GM19035 (cell line): ENCODE measurements around the gene RHOA.
"Not testable (repeated sequence)": the region's sequence is repeated elsewhere in the genome, so short reads cannot be mapped to it uniquely, and the experiment has no call there.

Source experiments
- ATAC-seq: cut with Tn5 transposase; IDR thresholded peaks from one replicate; pipeline ENCODE4 v1.9.1; 2021; ENCODE audit not compliant: unreplicated experiment

RHOA gene

DNA sequence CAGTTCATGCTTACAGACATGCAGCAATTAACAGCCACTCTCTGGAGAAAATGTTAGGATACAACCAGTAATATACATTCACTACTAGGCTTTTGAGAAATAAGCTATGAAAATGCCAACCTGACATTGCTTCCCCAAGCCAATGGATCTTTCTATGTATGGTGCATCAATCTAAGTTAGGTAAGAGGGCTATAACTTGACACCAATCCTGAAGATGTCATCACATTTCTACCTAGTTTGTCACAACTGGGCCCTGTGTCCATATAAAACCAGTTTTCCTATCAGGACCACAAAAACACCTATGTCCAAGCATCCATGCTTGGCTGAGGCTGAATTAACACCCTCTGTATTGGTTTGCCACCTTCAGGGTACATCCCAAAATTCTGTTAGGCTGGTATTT lies 39.8 kb downstream of the RHOA start:
- no peak for ATAC-seq

DNA sequence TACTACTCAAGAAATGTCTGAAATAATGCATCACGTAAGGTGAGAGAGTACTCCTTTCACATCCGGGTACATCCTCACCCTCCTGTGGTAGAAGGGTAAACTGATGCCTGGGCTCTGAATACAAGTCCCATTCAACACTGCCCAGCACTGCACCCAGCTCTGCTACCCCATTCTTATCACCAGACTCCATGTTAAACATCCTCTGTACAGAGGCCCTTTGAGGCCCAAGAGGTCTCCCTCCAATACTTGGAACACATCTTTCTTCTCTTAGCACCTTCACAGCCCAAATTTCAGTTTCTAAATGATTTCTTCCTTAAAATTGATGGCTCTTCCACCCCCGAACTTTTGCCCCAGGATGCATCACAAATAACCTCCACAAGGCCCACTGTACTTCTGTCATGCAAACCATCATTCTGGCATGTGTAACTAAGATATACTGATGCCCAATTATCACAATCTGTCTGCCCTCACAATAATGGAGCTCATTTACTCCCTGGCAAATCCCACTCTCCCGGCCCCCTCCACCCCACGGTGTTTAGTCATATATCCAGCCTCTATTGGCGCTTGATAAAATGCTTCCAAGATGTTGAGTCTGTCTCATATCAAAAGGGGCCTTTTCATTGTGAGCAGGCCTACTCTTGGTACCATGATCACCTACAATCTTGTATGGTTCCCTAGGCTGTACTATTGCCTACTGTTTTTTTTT lies 41.0 kb downstream of the RHOA start:
- no peak for ATAC-seq

DNA sequence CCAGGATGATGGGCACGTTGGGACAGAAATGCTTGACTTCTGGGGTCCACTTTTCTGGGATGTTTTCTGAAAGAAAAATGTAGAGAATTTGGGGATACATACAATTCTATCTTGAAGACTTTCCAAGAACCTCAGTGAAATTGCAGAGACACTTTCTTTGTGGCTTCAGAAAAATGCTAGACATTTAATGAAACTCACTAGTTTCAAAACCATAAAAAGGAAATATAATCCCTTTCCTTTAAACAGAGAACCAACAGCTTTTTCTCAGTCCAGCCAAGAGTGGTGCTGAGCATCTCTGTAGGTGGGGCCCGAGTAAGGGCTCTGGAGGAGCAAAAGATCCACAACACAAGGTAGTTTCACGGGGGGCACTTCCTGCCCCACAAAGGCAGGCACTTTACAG lies 49.2 kb downstream of the RHOA start:
- no peak for ATAC-seq

DNA sequence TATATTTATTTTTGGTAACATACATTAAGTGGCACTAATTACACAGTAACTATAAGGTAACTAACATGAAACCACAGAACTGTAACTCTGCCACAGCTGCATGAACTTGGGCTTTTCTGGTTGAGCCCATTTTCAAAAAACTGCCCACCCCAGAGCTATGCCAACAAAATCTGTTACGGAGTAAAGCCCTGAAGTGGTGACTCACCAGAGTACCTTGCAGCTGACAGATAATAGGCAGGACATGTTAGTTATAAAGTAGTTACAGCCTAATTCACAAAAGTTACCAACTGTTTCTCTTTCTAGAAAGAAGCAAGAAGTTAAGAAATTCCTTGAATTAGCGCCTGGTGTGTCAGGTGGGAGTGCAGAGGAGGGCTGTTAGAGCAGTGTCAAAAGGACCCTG lies 52.2 kb downstream of the RHOA start:
- ATAC-seq, result no peak

DNA sequence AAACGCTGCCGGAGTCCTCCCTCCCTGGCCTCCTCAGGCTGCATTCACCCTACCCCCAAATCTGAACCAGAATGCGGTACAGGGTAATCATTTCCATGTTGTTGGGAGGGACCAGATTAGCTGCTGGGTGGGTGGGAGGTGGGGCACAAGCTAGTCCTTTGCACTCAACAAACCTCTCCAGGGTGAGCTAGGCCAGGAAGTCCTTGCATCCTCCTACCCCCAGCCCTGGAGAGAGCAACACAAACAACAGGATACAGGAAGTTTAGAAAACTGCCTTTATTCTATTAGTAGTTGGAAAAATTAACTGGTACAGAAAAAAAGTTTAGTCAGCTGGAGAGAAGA lies 52.9 kb downstream of the RHOA start:
- ATAC-seq, result peak; percentile 2

DNA sequence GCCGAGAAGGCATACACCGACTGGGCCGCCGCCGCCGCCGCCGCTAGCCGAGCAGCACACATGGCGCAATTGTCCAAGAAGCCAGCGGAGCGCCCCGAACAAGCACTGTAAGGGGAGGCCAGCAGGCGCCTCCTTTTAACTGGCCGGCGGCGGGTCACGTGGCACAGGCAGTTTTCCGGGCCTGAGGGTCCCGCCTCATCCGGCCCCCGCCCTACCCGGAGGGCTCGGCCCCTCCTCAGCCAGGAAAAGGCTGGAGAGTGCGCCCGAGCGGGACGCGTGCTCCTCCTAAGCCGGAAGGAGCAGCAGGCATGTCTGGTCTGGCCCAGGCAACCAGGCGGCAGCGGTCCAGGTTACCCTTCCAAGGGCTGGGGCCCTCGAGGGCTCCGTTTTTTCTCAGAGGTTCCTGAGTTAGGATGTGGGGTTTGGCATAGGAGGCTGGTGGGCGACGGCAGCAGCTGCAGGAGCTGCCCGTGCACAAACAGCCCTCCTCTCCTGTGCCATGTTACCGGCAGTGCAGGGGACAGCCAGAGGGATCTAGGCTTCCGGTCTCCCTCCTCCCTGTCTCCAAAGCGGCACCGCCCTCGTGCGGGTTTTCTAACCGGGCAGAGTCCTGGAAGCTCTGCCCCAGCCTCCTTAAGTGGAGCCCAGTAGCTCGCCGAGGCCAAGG lies 53.4 kb downstream of the RHOA start, which contains the start of gene GPX1:
Gene GPX1 (minus strand): TSS at position 137 of the 667 bp plus-strand sequence. CDS start 75 bp downstream, at position 62.
- ATAC-seq, result peak; percentile 86

DNA sequence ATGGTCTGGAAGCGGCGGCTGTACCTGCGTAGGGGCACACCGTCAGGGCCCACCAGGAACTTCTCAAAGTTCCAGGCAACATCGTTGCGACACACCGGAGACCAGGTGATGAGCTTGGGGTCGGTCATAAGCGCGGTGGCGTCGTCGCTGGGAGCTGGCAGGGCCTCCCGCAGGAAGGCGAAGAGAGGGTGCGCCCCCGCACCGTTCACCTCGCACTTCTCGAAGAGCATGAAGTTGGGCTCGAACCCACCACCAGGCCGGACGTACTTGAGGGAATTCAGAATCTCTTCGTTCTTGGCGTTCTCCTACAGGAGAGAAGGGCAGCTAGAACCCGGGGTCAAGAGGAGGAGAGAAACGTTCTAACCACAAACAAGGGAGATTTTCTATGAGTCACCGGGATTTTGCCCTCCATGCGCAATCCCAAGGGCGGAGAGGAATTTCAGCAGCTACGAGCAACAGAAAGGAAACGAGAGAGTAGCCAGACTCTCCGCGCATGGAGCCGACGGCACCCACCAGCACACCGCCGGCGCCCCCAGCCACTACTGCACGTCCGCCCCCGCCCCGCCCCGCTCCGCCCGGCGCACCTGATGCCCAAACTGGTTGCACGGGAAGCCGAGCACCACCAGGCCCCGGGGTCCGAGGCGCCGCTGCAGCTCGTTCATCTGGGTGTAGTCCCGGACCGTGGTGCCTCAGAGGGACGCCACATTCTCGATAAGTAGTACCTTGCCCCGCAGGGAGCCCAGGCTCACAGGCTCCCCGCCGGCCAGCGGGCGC lies 54.1 kb downstream of the RHOA start:
- peak; percentile 37 for ATAC-seq

DNA sequence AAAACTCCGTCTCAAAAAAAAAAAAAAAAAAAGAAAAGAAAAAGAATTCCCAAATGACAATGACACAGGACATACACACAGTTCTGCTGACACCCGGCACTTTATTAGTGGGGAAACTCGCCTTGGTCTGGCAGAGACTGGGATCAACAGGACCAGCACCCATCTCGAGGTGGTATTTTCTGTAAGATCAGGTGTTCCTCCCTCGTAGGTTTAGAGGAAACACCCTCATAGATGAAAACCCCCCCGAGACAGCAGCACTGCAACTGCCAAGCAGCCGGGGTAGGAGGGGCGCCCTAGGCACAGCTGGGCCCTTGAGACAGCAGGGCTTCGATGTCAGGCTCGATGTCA lies 54.7 kb downstream of the RHOA start:
- not testable (repeated sequence) for ATAC-seq

DNA sequence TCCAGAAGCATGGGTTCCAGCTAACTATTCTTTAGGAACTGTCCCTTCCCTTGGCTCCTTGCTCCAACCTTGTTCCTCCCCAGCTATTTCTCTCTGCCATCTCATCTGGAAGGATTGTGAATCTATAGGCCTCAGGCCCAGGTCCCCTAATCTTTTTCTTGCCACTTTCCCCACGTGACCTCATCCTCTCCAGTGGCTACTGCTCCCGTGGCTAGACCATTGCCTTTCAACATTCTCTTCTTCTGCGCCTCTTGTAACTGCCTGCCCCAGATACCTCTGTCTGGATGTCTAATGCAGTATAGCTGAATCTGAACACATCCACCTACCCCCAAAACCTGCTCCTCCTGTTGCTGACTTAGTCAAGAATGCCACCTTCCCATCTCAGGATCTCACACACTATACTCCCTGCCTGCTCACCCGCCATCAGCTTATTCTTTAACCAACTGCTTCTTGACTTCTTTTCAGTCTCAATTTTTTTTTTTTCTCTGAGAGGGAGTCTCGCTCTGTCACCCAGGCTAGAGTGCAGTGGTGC lies 58.8 kb downstream of the RHOA start:
- no peak for ATAC-seq

DNA sequence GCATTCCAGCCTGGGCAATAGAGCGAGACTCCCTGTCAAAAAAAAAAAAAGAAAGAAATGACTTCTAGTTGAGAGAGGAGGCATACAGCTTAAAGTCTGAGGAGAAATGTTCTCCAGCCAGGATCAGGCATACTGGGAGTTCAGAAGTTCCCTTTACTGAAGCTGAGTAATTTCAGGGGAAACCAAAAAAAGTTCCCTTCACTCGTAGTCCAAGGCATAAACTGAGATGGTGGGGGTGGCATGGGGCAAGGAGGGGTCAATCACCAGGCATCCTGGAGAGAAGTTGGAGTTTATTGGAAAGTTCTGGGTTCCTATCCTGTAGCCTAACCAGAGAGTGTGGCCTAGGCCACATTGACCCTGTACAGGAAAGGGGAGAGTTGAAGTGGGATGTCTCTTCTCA lies 59.5 kb downstream of the RHOA start:
- ATAC-seq, result no peak

DNA sequence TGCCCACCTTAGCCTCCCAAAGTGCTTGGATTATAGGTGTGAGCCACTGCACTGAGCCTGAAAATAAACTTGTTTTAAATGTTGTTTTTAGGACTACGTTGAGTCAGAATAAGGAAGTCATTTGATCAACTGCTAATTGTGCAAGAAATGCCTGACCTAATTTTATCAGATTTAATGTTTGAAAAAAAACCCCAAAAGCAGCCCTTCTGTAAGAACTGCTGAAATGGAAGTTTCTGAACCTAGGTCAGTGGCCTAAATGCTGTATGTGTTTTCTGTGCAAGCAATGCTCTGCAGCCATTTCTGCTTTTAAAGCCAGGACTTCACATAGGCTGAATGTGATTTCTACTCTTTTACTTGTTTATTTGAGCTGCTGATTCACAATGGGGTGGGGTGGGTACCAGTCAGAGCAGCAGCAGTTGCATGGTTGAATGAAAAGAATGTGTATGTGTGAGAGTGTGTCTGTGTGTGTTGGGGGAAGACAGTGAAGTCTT lies 60.2 kb downstream of the RHOA start:
- no peak for ATAC-seq

DNA sequence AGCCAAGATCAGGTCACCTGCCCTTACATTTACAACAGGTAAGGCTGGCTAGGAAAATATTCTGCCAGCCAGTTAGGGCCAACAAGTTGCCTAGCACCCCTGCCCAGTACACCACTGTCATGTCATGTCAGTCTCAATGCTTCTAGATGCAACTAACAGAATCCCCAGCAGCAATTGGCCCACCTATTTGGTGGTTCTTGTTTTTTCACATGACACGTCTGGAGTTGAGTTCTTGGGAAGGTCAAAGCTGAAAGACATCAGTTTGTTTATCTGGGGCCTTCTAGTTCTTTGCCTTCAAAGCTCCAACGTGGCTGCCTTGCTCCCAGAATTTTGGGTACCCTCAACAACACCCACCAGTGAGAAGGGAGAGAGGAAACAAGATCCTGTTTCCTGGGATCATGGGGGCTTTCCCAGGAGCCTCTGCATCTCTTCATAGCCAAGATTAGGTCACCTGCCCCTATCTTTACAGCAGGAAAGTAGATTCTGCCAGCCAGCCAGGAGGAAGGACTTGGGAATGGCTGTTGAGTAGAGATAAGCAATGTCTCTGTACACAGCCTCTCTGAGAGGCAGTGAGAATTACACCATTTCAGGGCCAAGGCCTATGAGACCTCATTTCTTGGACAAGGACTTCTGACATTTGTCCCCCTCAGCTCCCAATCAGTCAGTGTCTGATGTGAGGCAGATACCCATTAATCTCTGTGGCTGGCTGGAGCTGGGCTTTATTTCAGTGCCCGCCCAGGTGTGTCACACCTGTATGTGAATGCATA lies 62.2 kb downstream of the RHOA start:
- no peak for ATAC-seq

DNA sequence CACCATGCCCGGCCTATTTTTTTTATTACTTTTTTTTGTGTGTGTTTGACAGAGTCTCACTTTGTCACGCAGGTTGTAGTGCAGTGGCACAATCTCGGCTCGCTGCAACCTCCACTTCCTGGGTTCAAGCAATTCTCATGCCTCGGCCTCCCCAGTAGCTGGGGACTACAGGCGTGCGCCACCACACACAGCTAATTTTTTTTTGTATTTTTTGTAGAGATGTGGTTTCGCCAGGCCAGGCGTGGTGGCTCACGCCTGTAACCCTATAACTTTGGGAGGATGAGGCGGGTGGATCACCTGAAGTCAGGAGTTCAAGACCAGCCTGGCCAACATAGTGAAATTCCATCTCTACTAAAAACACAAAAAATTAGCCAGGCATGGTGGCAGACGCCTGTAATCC lies 63.4 kb downstream of the RHOA start:
- not testable (repeated sequence) for ATAC-seq

DNA sequence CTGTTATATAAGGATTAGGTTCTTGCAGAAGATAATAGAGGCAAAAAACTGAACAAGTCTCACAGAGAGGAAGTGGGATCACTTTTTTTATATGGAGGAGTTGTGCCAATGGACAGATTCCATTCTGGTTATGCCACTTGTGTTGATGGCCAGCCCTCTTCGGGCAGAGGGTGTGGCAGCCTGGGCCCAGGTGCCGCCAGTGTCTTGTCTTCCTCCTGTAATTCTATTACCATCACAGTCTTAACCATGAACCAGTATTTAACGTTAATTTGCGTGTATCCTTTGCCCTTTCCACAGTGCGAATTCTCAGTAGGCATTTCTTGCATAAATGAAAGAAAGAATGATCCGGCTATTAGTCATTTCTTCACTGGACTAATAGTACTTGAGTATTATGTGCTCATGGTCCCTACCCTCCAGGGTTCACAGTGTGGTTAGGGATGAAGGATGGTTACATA lies 65.0 kb downstream of the RHOA start:
- no peak for ATAC-seq

DNA sequence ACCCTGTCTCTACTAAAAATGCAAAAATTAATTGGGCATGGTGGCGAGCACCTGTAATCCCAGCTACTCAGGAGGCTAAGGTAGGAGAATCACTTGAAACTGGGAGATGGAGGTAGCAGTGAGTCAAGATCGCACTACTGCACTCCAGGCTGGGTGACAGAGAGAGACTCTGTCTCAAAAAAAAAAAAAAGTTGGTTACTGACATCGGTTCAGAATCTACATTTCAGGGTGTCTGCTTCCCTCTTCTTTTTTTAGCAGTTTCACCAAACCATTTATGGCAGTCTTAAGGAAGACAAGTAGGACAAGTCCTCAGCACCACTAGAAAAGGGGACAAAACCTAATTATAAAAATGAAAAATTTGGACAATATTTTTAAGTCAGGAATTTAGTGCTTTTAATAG lies 68.6 kb downstream of the RHOA start:
- ATAC-seq, result no peak

DNA sequence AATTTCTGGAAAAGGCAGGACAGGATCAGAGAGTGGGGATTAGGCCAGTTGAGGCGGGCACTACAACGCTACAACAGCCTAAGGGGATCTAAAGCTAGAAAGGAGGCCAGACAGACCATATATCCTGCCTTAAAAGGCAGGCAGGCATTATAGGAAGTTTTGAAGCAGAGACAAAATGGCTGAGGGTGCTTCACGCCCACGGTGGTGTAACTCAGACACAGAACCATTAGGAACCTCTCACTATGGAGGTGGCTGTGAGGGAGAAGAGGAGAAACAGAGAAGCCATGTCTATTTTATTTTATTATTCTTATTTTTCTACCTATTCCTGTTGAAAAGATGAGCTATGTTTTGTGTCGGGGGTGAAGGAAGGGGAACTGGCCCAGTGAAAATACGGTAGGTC lies 69.8 kb downstream of the RHOA start:
- ATAC-seq, result no peak

DNA sequence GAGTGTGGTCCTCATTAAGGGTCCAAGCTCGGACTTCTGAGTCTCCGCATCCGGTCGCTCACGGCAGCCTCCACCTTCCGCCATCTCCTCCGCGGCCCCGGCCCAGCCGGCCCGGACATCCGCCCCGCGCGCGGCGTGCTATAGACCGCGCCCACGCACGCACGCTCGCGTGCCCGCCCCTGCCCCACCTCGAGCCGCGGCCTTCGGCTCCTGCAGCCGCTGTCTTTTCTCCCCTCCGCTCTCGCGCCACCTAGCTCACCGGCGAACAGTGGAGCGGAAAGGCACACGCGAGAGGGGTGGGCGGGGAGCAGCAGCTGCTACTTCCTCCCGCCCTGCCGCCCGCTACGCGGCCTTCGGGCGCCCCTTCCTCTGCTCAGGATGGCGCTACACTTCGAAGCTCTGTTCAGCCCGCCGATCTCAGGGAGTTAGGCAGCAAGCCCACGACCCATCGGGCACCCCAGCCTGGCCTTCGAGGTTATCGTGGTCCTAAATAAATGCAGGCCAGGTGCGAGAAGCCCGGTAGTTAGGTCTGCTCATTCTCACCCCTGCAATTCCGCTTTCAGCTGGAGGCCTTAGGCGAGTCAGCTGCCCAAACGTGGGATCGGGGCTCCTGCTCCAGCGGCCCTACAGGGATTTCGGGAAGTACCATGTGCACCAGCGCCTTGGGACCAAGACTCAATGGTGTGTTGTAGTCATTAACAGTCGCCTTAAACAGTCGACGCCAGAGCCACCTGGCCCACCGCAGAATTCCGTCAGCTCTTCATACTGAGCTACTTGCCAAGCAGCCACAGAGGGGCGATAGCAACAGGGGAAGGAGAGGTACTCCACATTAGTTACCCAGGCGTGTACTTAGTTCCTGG lies 71.6 kb downstream of the RHOA start, which contains the start of gene USP4:
Gene USP4 (minus strand): TSS at position 113 of the 860 bp plus-strand sequence. CDS start 29 bp downstream, at position 84.
- ATAC-seq, result peak; percentile 84

DNA sequence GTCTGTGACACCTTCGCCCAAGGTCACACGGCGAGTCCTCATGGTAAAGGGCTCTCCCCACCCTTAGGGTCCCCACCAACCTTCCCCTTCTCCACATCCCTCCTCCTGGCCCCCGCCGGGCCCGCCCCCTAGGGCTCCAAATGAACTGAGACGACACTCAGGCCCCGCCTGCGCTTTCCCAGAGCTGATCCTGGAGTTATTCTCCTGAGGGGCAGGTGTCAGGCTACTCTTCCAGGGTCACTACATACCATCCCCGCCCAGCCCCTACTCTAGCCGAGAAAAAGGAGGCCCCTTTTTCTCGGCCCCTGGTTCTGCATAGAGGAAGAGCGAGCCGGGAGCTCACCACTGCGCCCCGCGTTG lies 72.2 kb downstream of the RHOA start:
- no peak for ATAC-seq

DNA sequence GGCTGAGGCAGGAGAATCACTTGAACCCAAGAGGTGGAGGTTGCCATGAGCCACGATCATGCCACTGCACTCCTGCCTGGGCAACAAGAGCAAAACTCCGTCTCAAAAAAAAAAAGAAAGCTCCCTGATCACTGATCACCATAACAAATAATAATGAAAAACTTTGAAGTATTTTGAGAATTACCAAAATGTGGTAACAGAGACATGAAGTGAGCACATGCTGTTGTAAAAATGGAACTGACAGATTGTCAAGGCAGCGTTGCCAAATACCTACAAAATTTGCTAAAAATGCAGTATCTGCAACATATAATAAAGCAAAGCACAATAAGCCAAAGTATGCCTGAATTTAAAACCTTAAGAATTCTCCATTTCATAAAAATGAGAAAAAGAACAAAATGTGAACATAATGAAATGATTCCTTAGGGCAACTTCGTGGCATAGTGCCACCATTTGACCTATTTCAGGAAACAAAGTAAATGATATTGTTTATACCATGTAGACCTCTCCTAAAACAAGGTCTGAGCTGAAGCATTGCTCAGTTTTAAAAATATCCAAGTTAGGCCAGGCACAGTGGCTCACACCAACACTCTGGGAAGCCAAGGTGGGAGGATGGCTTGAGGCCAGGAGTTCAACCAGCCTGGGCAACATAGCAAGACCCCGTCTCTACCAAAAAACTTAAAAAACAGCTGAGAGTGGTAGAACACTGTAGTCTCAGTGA lies 77.7 kb downstream of the RHOA start:
- no peak for ATAC-seq
